H1 (cell line): Measurements from ENCODE around the gene DFFB. TPM values are rescaled to one million over a fixed set of nuclear protein-coding genes. Genes with fewer than 3 reads are reported as not detected.

Experiments used
- CTCF ChIA-PET: fragments of 300-600 bp; sonication (Branson Sonifier 250); formaldehyde crosslinking; loops from one replicate; lab custom pipeline; 2021; ENCODE audit not compliant: partially characterized antibody; lab: Charles Lee
- POLR2A ChIA-PET: fragments of 300-600 bp; sonication (Branson Sonifier 250); formaldehyde crosslinking; loops from one replicate; lab custom pipeline; 2021; ENCODE audit warnings: inconsistent platforms; ENCODE audit not compliant: partially characterized antibody; lab: Charles Lee
- DNase-seq, 2 experiments: peaks; one replicate each; pipeline versions ENCODE4 v3.0.0 to v3.0.0-alpha.2; 2010 to 2022; ENCODE audit warnings: low spot score in 2 of 2, low read depth in 1 of 2, mixed read lengths in 1 of 2
- FAIRE-seq: peaks from 2 replicates; lab custom pipeline; 2011; peaks lifted over from hg19 to GRCh38; lab: Jason Lieb, UNC
- H2AFZ ChIP-seq: 2 replicates; pipeline ENCODE4 v1.8.1; 2012; ENCODE audit warnings: low read length, inconsistent platforms
- H2AK5ac ChIP-seq: 2 replicates; pipeline ENCODE4 v1.6.1; 2013; ENCODE audit warnings: low read depth, low read length
- H2BK120ac ChIP-seq: replicated peaks from 2 replicates; pipeline ENCODE3; 2013; ENCODE audit warnings: low read depth, low read length, inconsistent platforms
- H2BK12ac ChIP-seq: 2 replicates; pipeline ENCODE4 v1.6.1; 2013; ENCODE audit warnings: low read depth, low read length
- H2BK15ac ChIP-seq: 2 replicates; pipeline ENCODE4 v1.6.1; 2013; ENCODE audit warnings: low read length
- H2BK20ac ChIP-seq: 2 replicates; pipeline ENCODE4 v1.6.1; 2013; ENCODE audit warnings: low read length
- H2BK5ac ChIP-seq: 2 replicates; pipeline ENCODE4 v1.6.1; 2013; ENCODE audit warnings: low read depth, low read length
- H3K14ac ChIP-seq: 2 replicates; pipeline ENCODE4 v1.6.1; 2013; ENCODE audit warnings: inconsistent platforms; ENCODE audit not compliant: insufficient read length
- H3K18ac ChIP-seq: 2 replicates; pipeline ENCODE4 v1.6.1; 2013; ENCODE audit warnings: low read length; ENCODE audit errors: extremely low read depth
- H3K23ac ChIP-seq: 2 replicates; pipeline ENCODE4 v1.6.1; 2013; ENCODE audit warnings: inconsistent platforms; ENCODE audit not compliant: insufficient read length
- H3K23me2 ChIP-seq: 2 replicates; pipeline ENCODE4 v1.6.1; 2013; ENCODE audit warnings: low read depth, low read length
- H3K27ac ChIP-seq: 2 replicates; pipeline ENCODE4 v1.6.1; 2011; ENCODE audit warnings: low read depth, low read length, inconsistent platforms
- H3K27me3 ChIP-seq, 4 experiments: replicated peaks in 1 of 4; 1 replicate in 1 of 4; 2 replicates in 3 of 4; pipeline versions ENCODE4 v1.6.1 to v1.8.1; 2011 to 2013; ENCODE audit warnings: low read length in 3 of 4, mild to moderate bottlenecking in 3 of 4, inconsistent platforms in 2 of 4, mixed read lengths in 2 of 4, moderate library complexity in 1 of 4; ENCODE audit not compliant: control insufficient read depth in 3 of 4, insufficient read depth in 3 of 4; ENCODE audit errors: extremely low read depth in 1 of 4
- H3K36me3 ChIP-seq, 4 experiments: 2 replicates each; pipeline versions ENCODE4 v1.6.1 to v1.8.1; 2011 to 2013; ENCODE audit warnings: mild to moderate bottlenecking in 4 of 4, low read length in 3 of 4, moderate library complexity in 2 of 4, control low read depth in 1 of 4, inconsistent platforms in 1 of 4; ENCODE audit not compliant: insufficient read depth in 4 of 4, control insufficient read depth in 2 of 4
- H3K4ac ChIP-seq: replicated peaks from 2 replicates; pipeline ENCODE3; 2013; ENCODE audit warnings: low read length, low read depth, mixed read lengths, inconsistent platforms; ENCODE audit not compliant: insufficient read length
- H3K4me1 ChIP-seq, 4 experiments: replicated peaks in 1 of 4; 1 replicate in 1 of 4; 2 replicates in 3 of 4; pipeline versions ENCODE4 v1.6.1 to v1.8.1; 2011 to 2013; ENCODE audit warnings: low read length in 3 of 4, inconsistent platforms in 2 of 4, mixed read lengths in 1 of 4; ENCODE audit not compliant: insufficient read depth in 4 of 4, control insufficient read depth in 3 of 4
- H3K4me2 ChIP-seq, 2 experiments: 2 replicates each; pipeline versions ENCODE4 v1.6.1 to v1.8.1; 2011 to 2013; ENCODE audit warnings: low read depth in 2 of 2, low read length in 2 of 2, control low read depth in 1 of 2, inconsistent platforms in 1 of 2, mild to moderate bottlenecking in 1 of 2; ENCODE audit not compliant: insufficient read depth in 1 of 2
- H3K4me3 ChIP-seq, 4 experiments: fragments of 200-600, 300-600 bp in 1 of 4; sonication (generic), shearing (Covaris generic), sonication (Bioruptor Twin) in 1 of 4; 2 replicates each; pipeline versions ENCODE4 v1.5.1 to v1.8.1; 2011 to 2016; ENCODE audit warnings: low read length in 4 of 4, low read depth in 3 of 4, control low read depth in 2 of 4, inconsistent platforms in 2 of 4, mild to moderate bottlenecking in 2 of 4, mixed read lengths in 1 of 4, moderate library complexity in 1 of 4; ENCODE audit not compliant: insufficient read depth in 2 of 4; ENCODE audit errors: extremely low read depth in 1 of 4
- H3K56ac ChIP-seq: replicated peaks from 2 replicates; pipeline ENCODE3; 2013; ENCODE audit warnings: low read depth, mild to moderate bottlenecking, mixed read lengths, low read length, inconsistent platforms; ENCODE audit not compliant: insufficient read length
- H3K79me1 ChIP-seq: 2 replicates; pipeline ENCODE4 v1.6.1; 2013; ENCODE audit warnings: low read depth, low read length, control low read depth
- H3K79me2 ChIP-seq, 2 experiments: 2 replicates each; pipeline versions ENCODE4 v1.6.1 to v1.8.1; 2012 to 2013; ENCODE audit warnings: low read length in 2 of 2, mild to moderate bottlenecking in 2 of 2, inconsistent platforms in 1 of 2; ENCODE audit not compliant: insufficient read depth in 2 of 2, control insufficient read depth in 1 of 2
- H3K9ac ChIP-seq, 4 experiments: replicated peaks in 1 of 4; 1 replicate in 1 of 4; 2 replicates in 3 of 4; pipeline versions ENCODE4 v1.6.1 to v1.8.1; 2011 to 2013; ENCODE audit warnings: low read depth in 3 of 4, low read length in 3 of 4, control low read depth in 2 of 4, mild to moderate bottlenecking in 2 of 4, moderate library complexity in 2 of 4, inconsistent platforms in 1 of 4; ENCODE audit errors: extremely low read depth in 1 of 4
- H3K9me3 ChIP-seq, 2 experiments: 2 replicates each; pipeline versions ENCODE4 v1.6.1 to v1.8.1; 2012 to 2013; ENCODE audit warnings: mild to moderate bottlenecking in 2 of 2, moderate library complexity in 2 of 2, control low read depth in 1 of 2, inconsistent platforms in 1 of 2, low read depth in 1 of 2, low read length in 1 of 2, mixed read lengths in 1 of 2; ENCODE audit not compliant: insufficient read depth in 2 of 2
- H4K20me1 ChIP-seq, 2 experiments: replicated peaks in 1 of 2; 2 replicates each; pipeline versions ENCODE3 to v1.8.1; 2011 to 2013; ENCODE audit warnings: inconsistent platforms in 2 of 2, low read length in 2 of 2, mild to moderate bottlenecking in 1 of 2; ENCODE audit not compliant: insufficient read depth in 2 of 2, control insufficient read depth in 1 of 2
- H4K5ac ChIP-seq: 2 replicates; pipeline ENCODE4 v1.6.1; 2013; ENCODE audit warnings: low read length, low read depth, mixed read lengths, inconsistent platforms; ENCODE audit not compliant: insufficient read length
- H4K8ac ChIP-seq: 2 replicates; pipeline ENCODE4 v1.8.0; 2013; ENCODE audit warnings: mild to moderate bottlenecking, moderate library complexity, low read length, inconsistent platforms; ENCODE audit not compliant: insufficient read depth; ENCODE audit errors: extremely low read depth
- H4K91ac ChIP-seq: replicated peaks from 2 replicates; pipeline ENCODE3; 2013; ENCODE audit warnings: low read length, mixed read lengths, inconsistent platforms; ENCODE audit not compliant: insufficient read length
- POLR2A ChIP-seq, 2 experiments: IDR thresholded peaks; 1 replicate in 1 of 2; 2 replicates in 1 of 2; pipeline ENCODE4 v1.6.1; 2011; ENCODE audit warnings: low read depth in 2 of 2, low read length in 2 of 2, mild to moderate bottlenecking in 2 of 2; ENCODE audit errors: control extremely low read depth in 1 of 2
- WGBS, 2 experiments: shearing (Covaris generic) in 1 of 2; methylation state at CpG; one replicate each; pipeline versions ENCODE4 v1.1.6 to v1.1.7; 2013 to 2015; ENCODE audit warnings: low lambda C conversion rate in 2 of 2, mixed read lengths in 2 of 2, inconsistent platforms in 1 of 2, low coverage in 1 of 2, missing lambda C conversion rate in 1 of 2; ENCODE audit not compliant: insufficient replicate concordance in 2 of 2, insufficient coverage in 1 of 2, insufficient read length in 1 of 2; ENCODE audit errors: extremely low coverage in 1 of 2, missing lambda C conversion rate in 1 of 2; 5-methylcytosine and 5-hydroxymethylcytosine counted together
- polyA plus RNA-seq, 7 experiments: library from polyadenylated mRNA; depleted of rRNA in 3 of 7; stranded (reverse) in 5 of 7; unstranded in 2 of 7; fragments of >200 nt in 5 of 7; fragments of 200-250 nt in 2 of 7; gene quantifications; 1 replicate in 5 of 7; 2 replicates in 1 of 7; 4 replicates in 1 of 7; pipeline versions ENCODE4 v1.2.1 to v1.2.3, GENCODE V29; 2011 to 2013; ENCODE audit warnings: missing spikeins in 2 of 7, mixed read lengths in 2 of 7
- total RNA-seq: library from RNA; stranded (reverse); fragmentation: NEBNext Ultra II Directional; extraction: Animal tissue kit (Norgen Biotek cat#: 25700); gene quantifications from 2 replicates; pipeline ENCODE4 v1.2.1, GENCODE V29; 2021

Gene DFFB
- total and polyA plus RNA-seq, 2 of the 8 experiments (the other 6 are each of a cell fraction or from before 2014, with no cell fraction given): 8.6 to 11.9 TPM

DNA sequence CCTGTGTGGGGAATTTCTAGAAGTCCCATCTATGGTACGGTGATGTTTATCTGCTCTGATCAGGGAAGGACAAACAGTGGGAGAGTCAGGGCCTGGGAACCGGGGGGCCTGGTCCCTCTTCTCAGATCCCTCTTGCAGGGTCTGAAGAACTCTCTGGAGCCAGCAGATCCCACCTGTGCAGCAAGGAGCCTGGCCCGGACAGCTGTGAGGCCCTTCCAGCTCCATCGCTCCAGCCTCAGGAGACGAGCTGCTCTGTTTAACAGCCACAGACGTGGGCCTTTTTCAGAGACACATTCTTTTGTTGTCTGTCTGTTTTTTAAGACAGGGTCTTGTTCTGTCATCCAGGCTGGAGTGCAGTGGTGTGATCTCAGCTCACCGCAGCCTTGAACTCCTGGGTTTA is 28.3 kb downstream of the DFFB start:
- no peak for FAIRE-seq
- no peak overlapping the region for H3K23ac ChIP-seq
- ChIA-PET CTCF (interaction anchor here (1.0 to 2.7 kb wide), 5 partner anchors 10 to 29 kb away, joined by 3 to 5 read pairs (median 4); partner anchors contain the start of genes CEP104 and DFFB), POLR2A (no interaction called here)
- no peaks in the 10 kb centered on the region for H3K79me2 ChIP-seq
- H2AFZ ChIP-seq: no peak overlapping the region
- no peak overlapping the region for H2BK120ac ChIP-seq
- H3K4me3 ChIP-seq: no peak overlapping the region
- H4K8ac ChIP-seq: no peak overlapping the region
- H3K56ac ChIP-seq: no peak overlapping the region
- H2BK5ac ChIP-seq: no peak overlapping the region
- no peak overlapping the region for H3K14ac ChIP-seq
- H2AK5ac ChIP-seq: no peak overlapping the region
- H3K27ac ChIP-seq: no peak overlapping the region
- no peaks in the 10 kb centered on the region for H3K79me1 ChIP-seq
- no peak for TF ChIP-seq POLR2A (IDR thresholded peaks at IDR 0.05; ENCODE audit: control extremely low read depth in 1 of 2, low read depth in 2 of 2, low read length in 2 of 2)
- TF ChIP-seq, all 59 proteins: peak for 0
- peaks cover 2 to 5% of the 10 kb centered on the region in 2 experiments for H4K20me1 ChIP-seq
- H3K9me3 ChIP-seq: no peaks in the 10 kb centered on the region
- H3K4ac ChIP-seq: no peak overlapping the region
- H3K27me3 ChIP-seq: no peaks in the 10 kb centered on the region
- no peak overlapping the region for H4K91ac ChIP-seq
- H3K18ac ChIP-seq: no peak overlapping the region
- no peaks in the 10 kb centered on the region for H3K4me1 ChIP-seq
- no peak overlapping the region for H2BK20ac ChIP-seq
- H3K36me3 ChIP-seq: peaks cover 8 to 14% (median 11%) of the 10 kb centered on the region in 4 experiments; a peak in 6 of 8 replicates
- no peak overlapping the region for H3K9ac ChIP-seq
- no peaks in the 10 kb centered on the region for H3K23me2 ChIP-seq
- H3K4me2 ChIP-seq: no peak overlapping the region
- 82% methylated on average over 7 of the region's 7 CpGs; no CpG with 5 or more reads in 1 of the 2 experiments for WGBS, 2 experiments
- no peak for DNase-seq
- H4K5ac ChIP-seq: no peak overlapping the region
- no peak overlapping the region for H2BK12ac ChIP-seq
- no peak overlapping the region for H2BK15ac ChIP-seq
